ENCODE measurements around the gene SPO11. TPM values are rescaled to one million over a fixed set of nuclear protein-coding genes. Genes with fewer than 3 reads are reported as not detected.
A peak's percentile ranks its signal among the peaks of the same experiment; 100 is the strongest.

The SPO11 gene
- total and polyA plus RNA-seq, 2 donors = not detected

DNA sequence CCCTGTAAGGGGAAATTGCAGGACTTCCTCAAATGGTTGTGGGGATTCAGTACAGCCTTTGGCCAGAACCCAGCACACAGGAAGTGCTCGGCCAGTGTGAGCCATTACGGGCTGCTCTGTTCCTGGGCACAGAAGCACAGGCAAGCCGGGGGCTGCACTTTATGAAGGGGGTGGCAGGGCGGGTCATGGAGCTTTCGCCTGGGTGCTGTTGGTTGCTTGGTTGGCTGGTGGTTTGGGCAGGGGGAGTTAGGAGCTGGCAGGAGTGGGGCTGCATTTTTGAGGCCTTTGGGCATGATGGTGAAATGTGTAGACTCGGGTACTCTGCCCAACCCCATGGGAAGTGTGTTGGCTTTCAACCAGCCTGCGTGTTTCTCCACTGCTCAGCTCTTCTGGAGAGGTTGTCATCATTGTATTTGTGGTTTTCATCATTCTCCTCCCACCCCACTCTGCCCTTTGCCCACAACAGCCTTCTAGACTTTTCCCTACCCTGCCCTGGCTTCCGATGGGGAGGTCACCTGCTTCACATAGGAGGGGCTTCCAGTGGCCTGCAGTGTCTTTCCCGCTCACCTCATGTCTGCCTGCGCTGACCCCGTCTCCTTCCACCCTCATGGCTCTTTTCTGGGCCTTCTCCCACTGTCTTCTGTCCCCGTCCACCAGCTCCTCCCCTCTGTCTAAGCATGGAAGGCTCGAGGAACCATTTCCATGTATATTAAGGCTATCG lies 45.5 kb downstream of the SPO11 start:
- Histone ChIP-seq H3K9me3 (ENCODE audit: control insufficient read depth in 2 of 2, insufficient read depth in 1 of 2, low read length in 1 of 2) (peaks cover 0 to 4% of the 10 kb centered on the region in 2 donors), H3K27me3 (ENCODE audit: control insufficient read depth in 2 of 2, insufficient read depth in 1 of 2, low read length in 1 of 2) (no peaks in the 10 kb centered on the region), H3K4me1 (ENCODE audit: control insufficient read depth in 2 of 2, insufficient read depth in 2 of 2, low read length in 2 of 2) (peaks cover 0 to 11% of the 10 kb centered on the region in 2 donors), H3K27ac (ENCODE audit: low read depth in 1 of 2, low read length in 1 of 2) (no peak overlapping the region), H3K36me3 (ENCODE audit: control insufficient read depth in 2 of 2, insufficient read depth in 2 of 2, low read length in 1 of 2) (peaks cover 81 to 89% of the 10 kb centered on the region in 2 donors), H3K4me3 (ENCODE audit: low read length in 2 of 2) (no peak overlapping the region)
- 95% methylated on average over 14 of the region's 14 CpGs for WGBS
- DNase-seq (ENCODE audit: low read depth in 6 of 9, low spot score in 9 of 9) = no peak

- Histone ChIP-seq H3K9me3 (ENCODE audit: control insufficient read depth in 2 of 2, insufficient read depth in 1 of 2, low read length in 1 of 2) (peaks cover 0 to 4% of the 10 kb centered on the region in 2 donors), H3K4me1 (ENCODE audit: control insufficient read depth in 2 of 2, insufficient read depth in 2 of 2, low read length in 2 of 2) (peaks cover 0 to 17% of the 10 kb centered on the region in 2 donors), H3K27me3 (ENCODE audit: control insufficient read depth in 2 of 2, insufficient read depth in 1 of 2, low read length in 1 of 2) (no peaks in the 10 kb centered on the region), H3K36me3 (ENCODE audit: control insufficient read depth in 2 of 2, insufficient read depth in 2 of 2, low read length in 1 of 2) (peaks cover 81 to 87% of the 10 kb centered on the region in 2 donors), H3K27ac (ENCODE audit: low read depth in 1 of 2, low read length in 1 of 2) (no peak overlapping the region), H3K4me3 (ENCODE audit: low read length in 2 of 2) (no peak overlapping the region)
- DNase-seq (ENCODE audit: low read depth in 6 of 9, low spot score in 9 of 9) = no peak
- WGBS = 97% methylated on average over 10 of the region's 10 CpGs
Observed at GRCh38 chr20:57375652-57376230, 46.1 kb downstream of the SPO11 start.

- peaks cover 67 to 76% of the 10 kb centered on the region in 2 donors for H3K36me3 ChIP-seq (ENCODE audit: control insufficient read depth in 2 of 2, insufficient read depth in 2 of 2, low read length in 1 of 2)
- WGBS = 94% methylated on average over 13 of the region's 13 CpGs
- H3K4me1 ChIP-seq (ENCODE audit: control insufficient read depth in 2 of 2, insufficient read depth in 2 of 2, low read length in 2 of 2) = peaks cover 0 to 22% of the 10 kb centered on the region in 2 donors
- no peaks in the 10 kb centered on the region for H3K27me3 ChIP-seq (ENCODE audit: control insufficient read depth in 2 of 2, insufficient read depth in 1 of 2, low read length in 1 of 2)
- DNase-seq (ENCODE audit: low read depth in 6 of 9, low spot score in 9 of 9) = no peak
- no peak overlapping the region for H3K4me3 ChIP-seq (ENCODE audit: low read length in 2 of 2)
- peaks cover 0 to 4% of the 10 kb centered on the region in 2 donors for H3K9me3 ChIP-seq (ENCODE audit: control insufficient read depth in 2 of 2, insufficient read depth in 1 of 2, low read length in 1 of 2)
- no peak overlapping the region for H3K27ac ChIP-seq (ENCODE audit: low read depth in 1 of 2, low read length in 1 of 2)
Observed at GRCh38 chr20:57377350-57377749, 47.7 kb downstream of the SPO11 start.

GRCh38 chr20:57378107-57378506 lies 48.5 kb downstream of the SPO11 start:
- Histone ChIP-seq H3K36me3 (ENCODE audit: control insufficient read depth in 2 of 2, insufficient read depth in 2 of 2, low read length in 1 of 2) (peaks cover 60 to 68% of the 10 kb centered on the region in 2 donors), H3K9me3 (ENCODE audit: control insufficient read depth in 2 of 2, insufficient read depth in 1 of 2, low read length in 1 of 2) (peaks cover 0 to 4% of the 10 kb centered on the region in 2 donors), H3K27me3 (ENCODE audit: control insufficient read depth in 2 of 2, insufficient read depth in 1 of 2, low read length in 1 of 2) (no peaks in the 10 kb centered on the region), H3K27ac (ENCODE audit: low read depth in 1 of 2, low read length in 1 of 2) (no peak overlapping the region), H3K4me1 (ENCODE audit: control insufficient read depth in 2 of 2, insufficient read depth in 2 of 2, low read length in 2 of 2) (peaks cover 0 to 22% of the 10 kb centered on the region in 2 donors), H3K4me3 (ENCODE audit: low read length in 2 of 2) (no peak overlapping the region)
- no peak for DNase-seq (ENCODE audit: low read depth in 6 of 9, low spot score in 9 of 9)
- 97% methylated on average over 16 of the region's 16 CpGs for WGBS

DNA sequence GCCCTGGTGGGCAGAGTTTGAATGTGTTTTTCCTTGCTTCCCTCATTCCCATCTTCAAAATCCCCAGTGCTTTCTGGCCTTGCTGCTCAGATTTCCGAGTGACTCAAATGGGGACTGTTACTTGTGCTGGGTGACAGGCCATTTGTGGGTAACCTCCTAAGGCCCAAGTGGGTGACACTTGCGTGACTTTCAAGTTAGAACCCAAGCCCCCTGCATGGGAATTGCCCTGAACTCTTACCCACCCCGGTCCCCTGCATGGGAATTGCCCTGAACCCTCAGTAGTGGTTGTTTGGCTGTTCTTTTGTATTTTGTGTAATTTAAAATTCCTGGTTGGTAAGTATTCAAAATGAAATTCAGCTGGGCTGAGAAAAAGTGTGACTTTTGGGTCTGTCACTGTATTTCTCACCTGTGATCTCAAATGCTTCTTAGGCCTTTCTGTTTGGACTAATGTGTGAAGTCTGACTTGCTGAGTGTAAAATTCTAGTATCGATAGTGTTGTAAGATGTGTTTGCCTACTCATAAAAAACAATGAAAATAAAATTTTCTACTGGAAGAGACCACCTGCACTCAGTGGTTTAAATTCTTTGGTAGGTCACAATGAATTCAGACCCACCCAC lies 49.2 kb downstream of the SPO11 start:
- no peak for DNase-seq (ENCODE audit: low read depth in 6 of 9, low spot score in 9 of 9)
- Histone ChIP-seq H3K27me3 (ENCODE audit: control insufficient read depth in 2 of 2, insufficient read depth in 1 of 2, low read length in 1 of 2) (no peaks in the 10 kb centered on the region), H3K36me3 (ENCODE audit: control insufficient read depth in 2 of 2, insufficient read depth in 2 of 2, low read length in 1 of 2) (peaks cover 54 to 62% of the 10 kb centered on the region in 2 donors), H3K4me1 (ENCODE audit: control insufficient read depth in 2 of 2, insufficient read depth in 2 of 2, low read length in 2 of 2) (peaks cover 0 to 22% of the 10 kb centered on the region in 2 donors), H3K4me3 (ENCODE audit: low read length in 2 of 2) (no peak overlapping the region), H3K9me3 (ENCODE audit: control insufficient read depth in 2 of 2, insufficient read depth in 1 of 2, low read length in 1 of 2) (peaks cover 0 to 4% of the 10 kb centered on the region in 2 donors), H3K27ac (ENCODE audit: low read depth in 1 of 2, low read length in 1 of 2) (peak overlapping the region in 1 of 2 donors; percentile 43)
- 98% methylated on average over 4 of the region's 4 CpGs for WGBS

DNA sequence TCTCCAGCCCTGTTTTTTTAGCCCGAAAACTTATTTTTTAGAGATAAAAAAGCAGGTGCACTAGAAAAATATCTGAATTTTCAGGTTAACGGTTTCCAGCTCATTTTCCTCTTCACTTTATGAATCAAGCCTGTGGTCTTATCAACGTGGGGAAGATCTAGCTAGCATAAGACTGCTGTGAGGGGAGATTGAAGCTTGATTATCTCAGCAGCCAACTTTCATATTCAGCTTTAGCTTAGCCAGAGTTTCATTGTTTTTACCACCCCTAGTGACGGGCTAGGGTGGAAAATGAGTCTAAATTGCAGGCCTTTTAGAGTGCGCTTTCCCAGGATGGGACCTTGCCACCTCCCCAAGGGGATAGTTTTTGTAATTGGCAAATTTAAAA lies 49.7 kb downstream of the SPO11 start:
- peaks cover 0 to 4% of the 10 kb centered on the region in 2 donors for H3K9me3 ChIP-seq (ENCODE audit: control insufficient read depth in 2 of 2, insufficient read depth in 1 of 2, low read length in 1 of 2)
- H3K36me3 ChIP-seq (ENCODE audit: control insufficient read depth in 2 of 2, insufficient read depth in 2 of 2, low read length in 1 of 2) = peaks cover 50 to 59% of the 10 kb centered on the region in 2 donors
- no peak overlapping the region for H3K4me3 ChIP-seq (ENCODE audit: low read length in 2 of 2)
- H3K27me3 ChIP-seq (ENCODE audit: control insufficient read depth in 2 of 2, insufficient read depth in 1 of 2, low read length in 1 of 2) = no peaks in the 10 kb centered on the region
- DNase-seq (ENCODE audit: low read depth in 6 of 9, low spot score in 9 of 9) = no peak
- H3K27ac ChIP-seq (ENCODE audit: low read depth in 1 of 2, low read length in 1 of 2) = peak overlapping the region in 1 of 2 donors; percentile 15
- 87% methylated on average over 5 of the region's 5 CpGs for WGBS
- H3K4me1 ChIP-seq (ENCODE audit: control insufficient read depth in 2 of 2, insufficient read depth in 2 of 2, low read length in 2 of 2) = peaks cover 0 to 20% of the 10 kb centered on the region in 2 donors

- peak in 3 of 9 donors; percentile 48 to 70 (median 50) for DNase-seq (ENCODE audit: low read depth in 6 of 9, low spot score in 9 of 9)
- peaks cover 48 to 49% of the 10 kb centered on the region in 2 donors for H3K36me3 ChIP-seq (ENCODE audit: control insufficient read depth in 2 of 2, insufficient read depth in 2 of 2, low read length in 1 of 2)
Observed at GRCh38 chr20:57380081-57380750, 50.6 kb downstream of the SPO11 start.

GRCh38 chr20:57381596-57382503 lies 52.2 kb downstream of the SPO11 start:
- Histone ChIP-seq H3K36me3 (ENCODE audit: control insufficient read depth in 2 of 2, insufficient read depth in 2 of 2, low read length in 1 of 2) (peaks cover 34 to 41% of the 10 kb centered on the region in 2 donors), H3K4me1 (ENCODE audit: control insufficient read depth in 2 of 2, insufficient read depth in 2 of 2, low read length in 2 of 2) (peaks cover 0 to 19% of the 10 kb centered on the region in 2 donors), H3K27ac (ENCODE audit: low read depth in 1 of 2, low read length in 1 of 2) (no peak overlapping the region), H3K9me3 (ENCODE audit: control insufficient read depth in 2 of 2, insufficient read depth in 1 of 2, low read length in 1 of 2) (peaks cover 0 to 2% of the 10 kb centered on the region in 2 donors), H3K27me3 (ENCODE audit: control insufficient read depth in 2 of 2, insufficient read depth in 1 of 2, low read length in 1 of 2) (no peaks in the 10 kb centered on the region), H3K4me3 (ENCODE audit: low read length in 2 of 2) (no peak overlapping the region)
- peak in 7 of 9 donors; percentile 51 to 88 (median 69) for DNase-seq (ENCODE audit: low read depth in 6 of 9, low spot score in 9 of 9)
- 65% methylated on average over 20 of the region's 20 CpGs for WGBS

More at GRCh38 chr20:57380081-57380750, 50.6 kb downstream of the SPO11 start:
- Histone ChIP-seq H3K4me3 (ENCODE audit: low read length in 2 of 2) (no peak overlapping the region), H3K4me1 (ENCODE audit: control insufficient read depth in 2 of 2, insufficient read depth in 2 of 2, low read length in 2 of 2) (peaks cover 0 to 18% of the 10 kb centered on the region in 2 donors), H3K27ac (ENCODE audit: low read depth in 1 of 2, low read length in 1 of 2) (peak overlapping the region in 1 of 2 donors; percentile 64), H3K9me3 (ENCODE audit: control insufficient read depth in 2 of 2, insufficient read depth in 1 of 2, low read length in 1 of 2) (no peaks in the 10 kb centered on the region), H3K27me3 (ENCODE audit: control insufficient read depth in 2 of 2, insufficient read depth in 1 of 2, low read length in 1 of 2) (no peaks in the 10 kb centered on the region)
- WGBS = 89% methylated on average over 10 of the region's 10 CpGs
